Measurements from ENCODE around the gene FAR2.
"Not testable (repeated sequence)": the region's sequence is repeated elsewhere in the genome, so short reads cannot be mapped to it uniquely, and the experiment has no call there.

Gene FAR2

DNA sequence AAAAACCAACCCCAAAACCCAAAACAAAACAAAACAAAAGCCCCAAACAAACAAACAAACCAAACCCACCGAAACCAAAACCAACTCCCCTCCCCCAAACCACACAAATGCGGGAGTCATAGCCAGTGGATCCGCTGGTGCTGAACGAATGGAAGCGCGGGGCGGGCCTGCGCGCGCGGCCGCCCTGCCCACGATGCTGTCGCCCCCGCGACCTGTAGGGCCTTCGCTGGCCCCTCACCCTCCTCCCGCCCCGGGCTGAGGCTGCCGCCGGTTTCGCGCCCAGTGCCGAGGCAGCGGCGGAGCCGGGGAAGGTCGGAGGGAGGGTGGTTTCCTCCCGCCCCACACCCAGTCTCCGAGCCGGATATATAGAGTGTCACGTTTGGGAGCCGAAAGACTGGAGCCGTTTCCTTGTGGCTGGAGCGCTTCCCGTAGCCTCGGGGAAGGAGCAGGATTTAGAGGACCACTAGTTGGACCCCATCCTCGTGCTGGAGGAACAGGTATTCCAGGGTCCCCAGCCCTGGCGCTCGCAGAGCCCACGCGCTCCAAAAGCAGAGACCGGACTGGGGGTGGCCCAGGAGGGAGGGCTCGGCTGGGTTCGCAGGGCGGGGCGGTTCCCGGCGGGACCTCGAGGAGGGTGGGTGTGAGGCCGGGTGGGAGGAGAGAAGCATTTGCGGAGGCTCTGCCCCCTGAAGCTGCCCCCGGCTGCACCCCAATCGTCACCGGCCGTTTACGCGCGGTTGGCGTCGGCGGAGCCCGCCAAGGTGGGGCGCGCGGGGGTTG lies at the start of gene FAR2:
Gene FAR2, plus strand, starts transcription at position 368 of the 780 bp plus-strand sequence. CDS start 121,172 bp downstream, outside the sequence.
- peak in 1 of 2 donors; percentile 19 for DNase-seq (ENCODE audit: low read depth in 2 of 2)

DNA sequence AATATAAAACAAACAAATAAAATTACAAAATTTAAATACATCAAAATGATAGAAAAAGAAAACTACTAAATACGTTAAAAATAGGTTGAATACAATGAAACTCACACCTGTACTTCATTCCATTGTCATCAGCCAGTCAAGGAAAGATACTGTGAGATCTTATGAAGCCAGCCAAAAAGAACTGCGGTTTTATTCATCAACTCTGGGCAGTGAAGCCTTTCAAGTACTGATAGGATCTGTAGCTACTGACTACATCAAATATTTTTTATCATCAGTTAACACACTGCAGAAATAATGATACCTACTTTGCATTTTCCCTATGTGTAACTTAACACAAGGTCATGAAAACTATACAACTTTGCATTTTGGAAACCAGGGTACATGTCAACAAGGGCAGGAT lies 46.3 kb upstream of the FAR2 start:
- DNase-seq (ENCODE audit: low read depth in 2 of 2): no peak

DNA sequence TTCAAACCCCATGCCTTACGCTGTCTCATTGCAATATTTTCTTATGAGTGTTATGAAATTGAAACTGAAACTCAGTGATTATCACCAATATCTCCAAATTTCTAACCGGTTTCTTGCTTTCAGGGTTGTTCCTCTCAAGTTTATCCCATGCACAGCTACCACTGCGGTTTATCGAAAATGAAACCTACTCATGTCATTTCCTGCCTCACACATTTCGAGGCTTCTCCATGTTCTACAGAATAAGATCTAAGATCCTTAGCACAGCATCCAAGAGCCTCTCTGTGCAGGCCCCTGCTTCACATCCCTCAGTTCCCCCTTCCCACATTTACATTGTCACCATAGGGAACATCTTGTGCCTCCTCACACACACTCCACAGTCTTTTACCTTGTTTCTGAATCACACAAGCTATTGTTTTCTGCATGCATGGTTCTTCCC lies 45.5 kb upstream of the FAR2 start:
- peak in 1 of 2 donors; percentile 4 for DNase-seq (ENCODE audit: low read depth in 2 of 2)

DNA sequence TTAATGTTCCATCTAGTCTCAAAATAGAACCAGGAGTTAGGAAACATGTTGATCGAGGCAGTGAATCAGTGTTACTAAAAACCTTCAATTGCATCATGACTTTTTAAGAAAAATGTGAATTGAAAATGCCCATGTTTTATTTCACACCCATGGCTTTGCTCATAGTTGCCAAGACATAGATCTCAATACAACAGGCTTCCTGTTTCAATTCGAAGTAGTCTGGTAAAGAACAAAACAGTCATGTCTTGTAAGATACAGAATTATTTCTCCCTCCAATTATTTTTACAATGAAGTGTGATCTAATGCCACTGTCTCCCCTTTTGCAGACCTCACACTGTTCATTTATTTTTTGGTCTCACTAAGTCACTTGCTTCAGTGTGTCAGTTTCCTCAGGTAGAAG lies 44.6 kb upstream of the FAR2 start:
- no peak for DNase-seq (ENCODE audit: low read depth in 2 of 2)

DNA sequence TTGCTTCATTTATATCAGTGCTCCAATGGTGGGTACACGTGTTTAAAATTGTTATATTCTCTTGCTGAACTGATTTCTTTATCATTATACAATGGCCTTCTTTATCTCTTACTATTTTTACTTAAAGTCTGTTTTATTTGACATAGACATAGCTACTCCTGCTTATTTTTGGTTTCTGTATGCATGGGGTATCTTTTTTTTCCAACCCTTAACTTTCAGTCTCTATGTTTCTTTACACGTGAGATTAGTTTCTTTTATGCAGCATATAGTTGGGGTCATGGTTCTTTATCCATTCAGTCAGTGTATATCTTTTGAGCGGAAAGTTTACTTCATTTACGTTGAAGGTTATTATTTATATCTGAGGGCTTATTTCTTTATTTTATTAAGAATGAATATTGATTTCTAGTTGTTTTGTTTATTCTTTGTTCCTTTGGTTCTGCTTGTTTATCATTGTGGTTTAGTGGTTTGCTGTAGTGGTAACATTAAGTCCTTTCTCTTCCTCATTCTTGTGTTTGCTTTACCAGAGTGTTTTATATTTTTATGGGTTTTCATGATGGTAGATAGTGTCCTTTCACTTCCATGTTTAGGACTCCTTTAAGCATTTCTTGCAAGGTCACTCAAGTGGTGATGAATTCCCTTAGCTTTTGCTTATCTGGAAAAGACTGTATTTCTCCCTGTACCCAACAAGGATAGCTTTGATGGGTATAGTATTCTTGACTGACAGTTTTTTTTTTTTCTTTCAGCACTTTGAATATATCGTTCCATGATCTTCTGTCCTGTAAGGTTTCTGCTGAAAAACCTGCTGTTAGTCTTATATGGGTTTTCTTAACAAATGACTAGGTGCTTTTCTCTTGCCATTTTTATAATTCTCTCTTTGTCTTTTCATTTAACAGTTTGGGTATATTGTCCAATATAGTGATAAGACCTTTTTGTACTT lies 38.3 kb upstream of the FAR2 start:
- no peak for DNase-seq (ENCODE audit: low read depth in 2 of 2)

DNA sequence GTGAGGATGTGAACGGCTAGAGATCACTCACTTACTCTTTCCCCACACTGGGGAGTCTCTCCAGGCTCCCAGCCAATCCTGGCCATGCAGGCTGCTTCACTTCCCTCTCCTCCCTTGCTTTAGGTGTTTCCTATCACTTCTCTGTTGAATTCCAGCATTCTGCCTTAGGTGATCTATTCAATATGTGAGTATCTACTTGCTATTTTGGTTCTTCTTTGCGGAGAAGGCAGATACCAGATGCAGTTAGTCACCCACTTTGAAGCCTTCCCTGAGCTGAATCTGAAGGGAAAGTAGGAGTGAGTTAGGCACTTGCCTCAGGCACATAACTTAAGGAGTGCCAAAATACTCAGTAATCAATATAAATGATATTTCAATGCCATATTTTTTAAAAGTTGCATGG lies 36.0 kb upstream of the FAR2 start:
- DNase-seq (ENCODE audit: low read depth in 2 of 2): no peak

- no peak for DNase-seq (ENCODE audit: low read depth in 2 of 2)
These were observed 32.7 kb upstream of the FAR2 start for GRCh38 chr12:29116414-29116813.

- no peak for DNase-seq (ENCODE audit: low read depth in 2 of 2)
These were observed 17.5 kb upstream of the FAR2 start for GRCh38 chr12:29131539-29131938.

DNA sequence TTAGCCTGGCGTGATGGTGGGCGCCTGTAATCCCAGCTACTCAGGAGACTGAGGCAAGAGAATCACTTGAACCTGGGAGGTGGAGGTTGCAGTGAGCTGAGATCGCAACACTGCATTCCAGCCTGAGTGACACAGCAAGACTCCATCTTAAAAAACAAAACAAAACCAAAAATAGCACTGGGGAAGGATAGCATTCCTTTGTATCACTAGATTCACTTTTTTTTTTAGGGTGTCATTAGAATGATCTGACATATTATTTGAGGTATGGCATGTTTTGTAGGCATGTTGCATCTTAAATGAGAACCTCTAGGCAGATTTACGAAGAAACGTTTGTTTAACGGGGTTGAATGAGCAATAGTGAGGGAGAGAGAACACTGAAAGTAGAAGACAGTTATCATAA lies 16.8 kb upstream of the FAR2 start:
- DNase-seq (ENCODE audit: low read depth in 2 of 2): no peak

GRCh38 chr12:29133181-29133580 lies 15.9 kb upstream of the FAR2 start:
- no peak for DNase-seq (ENCODE audit: low read depth in 2 of 2)

DNA sequence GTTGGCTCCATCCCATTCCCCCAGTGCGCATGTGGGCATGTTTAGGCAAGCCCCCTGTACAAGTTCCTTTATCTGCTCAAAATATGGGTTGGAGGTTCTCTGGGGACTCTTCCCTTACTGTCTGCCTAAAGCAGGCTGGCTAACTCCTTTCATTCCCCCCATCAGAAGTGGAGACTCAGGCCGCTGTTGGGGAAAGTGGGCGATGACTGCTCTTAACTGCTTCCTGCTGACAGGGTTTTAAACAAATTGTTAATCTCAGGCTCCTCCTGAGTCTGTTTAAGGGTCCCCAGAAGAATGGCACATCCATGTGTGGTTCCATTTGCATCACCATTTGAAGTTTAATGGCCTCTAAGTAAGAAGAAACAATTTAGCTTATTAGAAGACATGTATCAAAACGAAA lies 15.4 kb upstream of the FAR2 start:
- DNase-seq (ENCODE audit: low read depth in 2 of 2): no peak

DNA sequence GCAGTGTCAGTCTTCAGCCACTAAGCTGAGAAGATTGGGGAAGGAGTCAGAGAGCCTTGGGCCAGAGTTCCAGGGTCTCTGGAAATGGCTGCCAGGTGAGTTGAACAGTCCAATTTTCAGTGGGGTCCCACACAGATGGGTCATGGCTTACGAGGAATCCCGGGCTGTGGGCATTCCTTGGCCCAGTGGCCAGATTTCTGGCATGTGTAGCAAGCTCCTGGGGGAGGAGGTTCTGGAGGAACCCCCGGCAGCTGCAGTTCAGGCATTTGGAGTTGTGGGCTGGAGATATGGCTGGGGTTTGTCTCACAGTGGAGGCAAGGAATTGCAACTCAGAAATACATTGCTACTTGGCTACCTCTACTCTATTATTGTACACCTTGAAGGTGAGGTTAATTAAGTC lies 10.8 kb upstream of the FAR2 start:
- not testable (repeated sequence) for DNase-seq (ENCODE audit: low read depth in 2 of 2)

DNA sequence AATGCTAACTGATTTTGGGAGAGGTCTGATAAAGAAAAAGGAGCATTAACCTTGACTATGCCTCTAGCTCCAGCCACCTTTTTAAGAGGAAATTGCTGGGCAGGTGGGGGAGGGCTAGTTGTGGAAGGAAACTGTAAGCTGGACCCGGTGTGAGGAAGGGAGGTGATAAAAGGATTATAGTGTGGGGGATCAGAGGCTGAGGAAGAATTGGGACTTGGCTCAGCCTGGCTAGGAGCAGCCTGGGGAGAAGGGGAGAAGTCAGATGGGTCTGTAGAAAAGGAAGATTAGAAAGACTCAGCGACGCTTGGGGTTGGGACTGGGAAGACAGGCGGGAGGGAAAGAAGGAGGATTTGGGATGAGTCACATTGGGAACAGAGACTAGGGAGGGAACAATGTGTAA lies 10.2 kb upstream of the FAR2 start:
- not testable (repeated sequence) for DNase-seq (ENCODE audit: low read depth in 2 of 2)

DNA sequence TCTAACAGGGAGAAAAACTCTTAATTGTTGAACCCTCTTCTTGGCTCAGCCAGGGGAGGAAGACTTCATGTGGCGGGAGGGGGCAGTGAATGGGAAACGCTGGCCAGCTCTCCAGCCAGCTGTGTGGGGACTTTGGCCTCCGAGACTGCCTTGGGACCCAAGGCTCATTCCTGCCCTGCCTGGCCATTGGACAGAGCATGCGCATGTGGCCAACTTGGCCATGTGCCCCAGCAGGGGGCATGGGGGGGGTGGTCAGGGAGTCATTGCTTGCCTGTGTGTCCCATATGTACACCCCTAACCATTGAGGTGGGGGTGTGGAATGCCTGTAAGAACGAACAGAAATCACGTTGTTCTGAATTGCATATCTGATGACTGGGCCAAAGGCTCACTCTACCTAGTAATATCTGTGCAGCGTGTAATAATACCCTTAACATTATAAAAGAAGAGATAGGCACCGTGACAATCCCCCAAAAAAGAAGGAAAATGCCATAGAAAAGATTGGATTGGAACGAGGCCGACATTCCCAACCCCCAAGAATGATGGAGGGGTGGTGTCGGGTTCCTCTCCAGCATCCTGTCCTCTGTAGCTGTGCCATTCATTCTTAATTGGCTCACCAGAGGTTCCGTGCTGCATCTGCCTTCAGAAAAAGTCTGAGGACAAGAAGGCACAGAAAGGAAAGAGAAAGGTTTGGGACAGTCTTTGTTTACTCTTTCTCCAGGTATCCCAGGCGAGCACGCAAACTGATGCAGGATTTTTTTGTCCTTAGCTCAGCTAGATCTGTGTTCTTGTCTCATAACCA lies 3.5 kb upstream of the FAR2 start:
- no peak for DNase-seq (ENCODE audit: low read depth in 2 of 2)

- DNase-seq (ENCODE audit: low read depth in 2 of 2): no peak
These were observed 2.9 kb upstream of the FAR2 start for GRCh38 chr12:29146196-29146595.

DNA sequence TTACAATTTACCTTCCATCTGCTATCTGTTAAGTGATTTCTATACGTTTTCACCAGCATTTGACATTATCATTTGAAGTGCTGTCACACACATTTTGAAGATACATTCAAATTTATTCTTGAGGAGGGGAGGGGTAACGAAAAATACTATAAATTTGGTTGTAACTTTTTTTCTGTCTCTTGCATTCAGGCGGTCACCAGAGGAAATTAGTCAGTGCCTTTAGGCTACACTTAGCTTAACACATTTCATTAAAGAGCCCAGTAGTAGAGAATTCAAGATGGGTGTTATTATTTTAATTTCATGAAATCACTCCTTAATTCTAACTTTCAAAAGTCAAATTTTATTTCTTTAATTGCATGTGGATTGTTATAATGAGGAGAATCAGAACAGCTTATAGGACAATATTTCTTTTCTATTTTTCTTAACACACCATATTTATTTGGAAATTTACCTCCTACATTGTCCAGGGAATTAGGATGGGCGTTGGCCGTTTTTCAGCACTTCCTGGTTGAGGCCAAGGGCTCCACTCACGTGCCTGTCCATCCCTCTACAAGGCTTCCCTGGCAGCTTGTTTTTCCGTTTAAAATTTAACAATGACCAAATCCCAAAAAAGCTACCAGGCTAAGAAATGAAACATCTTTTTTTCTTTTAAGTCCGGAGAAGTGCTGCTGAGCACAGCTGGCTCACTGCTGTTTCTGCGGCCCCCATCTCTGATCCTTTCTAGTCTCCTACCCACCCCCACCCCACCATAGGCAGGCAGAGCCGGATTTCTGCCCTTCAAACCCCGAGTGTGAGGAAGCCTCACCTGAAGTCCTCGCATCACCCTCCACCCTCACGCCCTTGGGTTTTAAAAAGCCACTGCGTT lies 1.1 kb upstream of the FAR2 start:
- DNase-seq (ENCODE audit: low read depth in 2 of 2): no peak

DNA sequence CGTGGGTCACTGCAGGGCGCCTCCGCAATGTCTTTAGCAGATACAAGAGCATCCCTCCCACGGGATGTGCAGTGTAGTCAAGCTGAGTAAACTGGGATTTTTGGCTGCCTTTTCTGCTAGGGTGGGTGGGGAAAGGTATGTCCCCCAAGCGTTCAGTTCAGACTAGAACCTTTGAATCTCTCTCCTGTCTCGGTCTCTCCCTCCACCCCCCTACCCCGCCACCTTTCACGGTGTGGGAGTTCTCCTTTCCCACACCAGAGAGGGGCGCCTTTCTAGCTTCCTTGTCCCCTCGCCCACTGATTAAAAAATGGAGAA lies 525 bp upstream of the FAR2 start:
- DNase-seq (ENCODE audit: low read depth in 2 of 2): no peak

- no peak for DNase-seq (ENCODE audit: low read depth in 2 of 2)
These were observed 708 bp downstream of the FAR2 start for GRCh38 chr12:29149691-29150281.

DNA sequence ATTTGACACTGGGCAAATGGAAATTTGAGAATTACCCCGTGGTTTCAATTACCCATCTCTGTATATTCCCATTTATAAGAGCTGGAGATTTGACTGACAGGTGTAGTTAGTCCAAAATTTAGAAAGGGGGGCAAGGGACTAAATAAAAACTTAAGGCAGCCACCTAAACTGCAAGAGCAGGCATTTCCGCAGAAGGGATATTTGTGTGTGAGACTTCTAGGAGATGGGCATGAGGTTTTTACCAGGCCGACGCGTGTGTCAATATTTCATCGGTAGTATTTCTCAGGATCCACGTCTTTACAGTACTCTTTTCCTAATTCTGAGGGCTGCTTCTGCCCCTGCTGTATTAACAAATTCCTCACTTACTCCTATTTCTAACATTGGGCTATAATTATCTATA lies 1.4 kb downstream of the FAR2 start:
- DNase-seq (ENCODE audit: low read depth in 2 of 2): no peak

DNA sequence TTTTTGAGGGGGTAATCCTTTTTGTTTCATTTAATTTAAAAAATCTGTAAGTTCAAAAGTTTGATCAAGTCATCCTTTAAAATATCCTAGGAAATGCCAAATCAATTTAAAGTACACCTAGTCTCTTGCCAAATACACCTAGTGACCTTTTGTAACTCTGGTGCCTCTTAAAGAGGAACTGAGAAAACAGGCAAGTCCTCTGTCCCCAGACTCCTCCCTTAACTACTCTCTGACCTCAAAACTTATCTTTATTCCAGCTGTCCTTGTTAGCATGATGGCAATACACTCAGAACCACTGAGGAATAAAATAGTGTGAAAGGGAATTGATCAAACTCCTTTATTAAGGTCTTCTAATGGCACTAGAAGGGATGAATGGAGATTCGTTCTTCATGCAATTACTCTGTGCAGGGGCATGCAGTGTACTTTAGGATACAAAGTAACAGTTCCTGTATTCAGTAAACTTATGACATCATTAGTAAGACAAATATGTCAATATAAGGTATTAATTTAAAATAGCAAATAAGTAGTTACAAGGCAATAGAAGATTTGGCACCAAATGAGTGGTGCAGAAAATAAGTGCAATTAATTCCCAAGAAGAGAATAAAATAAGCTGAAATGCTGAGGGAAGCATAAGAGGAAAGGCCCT lies 3.3 kb downstream of the FAR2 start:
- no peak for DNase-seq (ENCODE audit: low read depth in 2 of 2)

All from stimulated activated CD8-positive, alpha-beta memory T cell treated with anti-CD3 and anti-CD28 coated beads, Interleukin-2, amount 100 ng/mL, for 1 hour (primary cell).